Measurements from ENCODE around the gene EML1.

Gene EML1

GRCh38 chr14:99793213-99794150 lies at the start of gene EML1:
Gene EML1, plus strand, starts transcription at chr14:99793413. Its CDS starts 64 bp downstream, at chr14:99793477.
- peak; percentile 89 for DNase-seq

- DNase-seq, result no peak
Measured at GRCh38 chr14:99744199-99744872, 48.9 kb upstream of the EML1 start.

GRCh38 chr14:99744873-99745224 lies 48.4 kb upstream of the EML1 start:
- no peak for DNase-seq

- DNase-seq, result no peak
Measured at GRCh38 chr14:99745307-99745951, 47.8 kb upstream of the EML1 start.

GRCh38 chr14:99747167-99747566 lies 46.0 kb upstream of the EML1 start:
- DNase-seq, result no peak

GRCh38 chr14:99747582-99748330 lies 45.5 kb upstream of the EML1 start:
- no peak for DNase-seq

GRCh38 chr14:99748529-99748928 lies 44.7 kb upstream of the EML1 start:
- no peak for DNase-seq

GRCh38 chr14:99749142-99749541 lies 44.1 kb upstream of the EML1 start:
- no peak for DNase-seq

- no peak for DNase-seq
Measured at GRCh38 chr14:99749763-99750715, 43.2 kb upstream of the EML1 start.

- no peak for DNase-seq
Measured at GRCh38 chr14:99750746-99751450, 42.3 kb upstream of the EML1 start.

GRCh38 chr14:99751539-99752485 lies 41.4 kb upstream of the EML1 start:
- DNase-seq, result no peak

- no peak for DNase-seq
Measured at GRCh38 chr14:99752486-99753121, 40.6 kb upstream of the EML1 start.

GRCh38 chr14:99753225-99754140 lies 39.7 kb upstream of the EML1 start:
- no peak for DNase-seq

- DNase-seq, result no peak
Measured at GRCh38 chr14:99754141-99755067, 38.8 kb upstream of the EML1 start.

- DNase-seq, result no peak
Measured at GRCh38 chr14:99755068-99755405, 38.2 kb upstream of the EML1 start.

- no peak for DNase-seq
Measured at GRCh38 chr14:99755629-99756603, 37.3 kb upstream of the EML1 start.
